NCI-H1436 treated with DMSO at 0.1 percent for 48 hours (cell line): ENCODE results near the gene RHOT1.
"Not testable (repeated sequence)": the region's sequence is repeated elsewhere in the genome, so short reads cannot be mapped to it uniquely, and the experiment has no call there.

Experiments used
- DNase-seq: peaks from one replicate; lab custom pipeline; 2025; lab: John Stamatoyannopoulos, UW

Gene RHOT1

GRCh38 chr17:32159586-32160438 is 17.5 kb downstream of the RHOT1 start:
- no peak for DNase-seq

GRCh38 chr17:32160526-32160925 is 18.2 kb downstream of the RHOT1 start:
- no peak for DNase-seq

DNA sequence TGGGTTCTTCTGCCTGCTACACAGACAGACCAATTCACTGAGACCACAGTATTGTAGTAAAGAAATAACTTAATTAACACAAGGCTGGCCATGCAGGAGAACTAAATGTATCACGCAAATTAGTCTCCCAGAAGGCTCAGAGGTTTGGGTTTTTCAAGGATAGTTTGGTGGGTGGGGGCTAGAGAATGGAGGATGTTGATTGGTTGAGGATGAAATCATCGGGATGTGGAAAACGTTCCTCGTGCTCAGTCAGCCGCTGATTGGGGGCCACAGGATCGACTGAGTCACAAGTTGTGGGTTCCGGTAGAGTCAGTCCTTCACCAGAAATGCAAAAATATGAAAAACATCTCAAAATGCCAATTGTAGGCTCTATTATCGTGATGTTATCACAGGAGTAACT is 18.7 kb downstream of the RHOT1 start:
- DNase-seq = no peak

DNA sequence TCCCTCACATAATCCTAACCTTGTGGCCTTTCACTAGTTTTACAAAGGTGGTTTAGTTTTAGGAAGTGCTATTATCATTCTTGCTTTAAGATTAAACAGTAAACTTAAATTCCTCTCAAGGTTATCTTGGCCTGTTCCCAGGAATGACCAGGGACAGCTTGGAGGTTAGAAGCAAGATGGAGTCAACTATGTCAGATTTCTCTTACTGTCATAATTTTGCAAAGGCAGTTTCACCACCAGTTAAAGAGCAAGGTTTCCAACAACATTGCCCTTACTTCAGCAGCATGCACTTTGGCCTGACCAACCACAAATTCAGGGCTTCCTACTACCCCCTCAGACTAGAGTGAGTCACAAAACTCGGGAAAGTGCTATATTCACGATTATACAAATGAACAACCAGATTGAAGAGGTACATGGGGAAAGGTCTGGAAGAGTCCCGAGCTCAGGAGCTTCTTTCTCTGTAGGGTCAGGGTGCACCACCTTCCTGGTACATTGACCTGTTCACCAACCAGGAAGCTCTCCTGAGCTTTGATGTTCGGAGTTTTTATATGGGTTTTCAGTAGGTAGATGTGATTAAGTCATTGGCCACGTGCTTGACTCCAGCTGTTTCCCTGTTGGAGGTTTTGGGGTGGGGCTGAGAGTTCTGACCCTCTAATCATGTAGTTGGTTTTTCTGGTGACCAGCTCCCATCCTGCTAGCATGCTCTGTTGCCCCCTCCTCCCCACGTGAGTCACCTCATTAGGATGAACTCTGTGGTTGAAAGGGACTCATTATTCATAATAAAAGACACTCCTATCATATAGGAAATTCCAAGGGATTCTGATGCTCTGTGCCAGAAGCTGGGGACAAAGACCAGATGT is 19.4 kb downstream of the RHOT1 start:
- DNase-seq = no peak

GRCh38 chr17:32174889-32175288 is 32.6 kb downstream of the RHOT1 start:
- no peak for DNase-seq

DNA sequence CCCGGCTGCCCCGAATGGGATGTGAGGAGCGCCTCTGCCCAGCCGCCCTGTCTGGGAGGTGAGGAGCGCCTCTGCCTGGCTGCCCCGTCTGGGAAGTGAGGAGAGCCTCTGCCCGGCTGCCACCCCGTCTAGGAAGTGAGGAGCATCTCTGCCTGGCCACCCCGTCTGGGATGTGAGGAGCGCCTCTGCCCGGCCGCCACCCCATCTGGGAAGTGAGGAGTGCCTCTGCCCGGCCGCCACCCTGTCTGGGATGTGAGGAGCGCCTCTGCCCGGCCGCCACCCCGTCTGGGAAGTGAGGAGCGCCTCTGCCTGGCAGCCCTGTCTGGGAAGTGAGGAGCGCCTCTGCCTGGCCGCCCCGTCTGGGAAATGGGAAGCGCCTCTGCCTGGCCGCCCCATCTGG is 36.4 kb downstream of the RHOT1 start:
- not testable (repeated sequence) for DNase-seq

- DNase-seq = not testable (repeated sequence)
Measured at GRCh38 chr17:32179103-32179502, 36.8 kb downstream of the RHOT1 start.

- DNase-seq = not testable (repeated sequence)
Measured at GRCh38 chr17:32179526-32179925, 37.2 kb downstream of the RHOT1 start.

GRCh38 chr17:32180262-32180661 is 38.0 kb downstream of the RHOT1 start:
- not testable (repeated sequence) for DNase-seq

GRCh38 chr17:32185875-32186274 is 43.6 kb downstream of the RHOT1 start:
- DNase-seq = no peak

DNA sequence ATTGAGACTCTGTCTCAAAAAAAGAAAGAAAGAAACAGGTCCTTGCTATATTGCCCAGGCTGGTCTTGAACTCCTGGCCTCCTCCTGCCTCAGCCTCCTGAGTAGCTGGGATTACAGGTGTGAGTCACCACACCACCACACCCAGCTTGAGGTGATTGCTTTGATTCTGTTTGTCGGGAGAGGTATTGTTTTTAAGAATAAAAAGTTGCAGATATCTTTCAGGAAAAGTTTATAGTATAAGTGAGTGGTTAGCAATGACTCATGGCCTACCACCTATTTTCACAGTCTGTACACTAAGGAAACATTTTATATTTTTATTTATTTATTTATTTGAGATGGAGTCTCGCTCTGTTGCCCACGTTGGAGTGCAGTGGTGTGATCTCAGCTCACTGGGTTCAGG is 45.0 kb downstream of the RHOT1 start:
- no peak for DNase-seq

DNA sequence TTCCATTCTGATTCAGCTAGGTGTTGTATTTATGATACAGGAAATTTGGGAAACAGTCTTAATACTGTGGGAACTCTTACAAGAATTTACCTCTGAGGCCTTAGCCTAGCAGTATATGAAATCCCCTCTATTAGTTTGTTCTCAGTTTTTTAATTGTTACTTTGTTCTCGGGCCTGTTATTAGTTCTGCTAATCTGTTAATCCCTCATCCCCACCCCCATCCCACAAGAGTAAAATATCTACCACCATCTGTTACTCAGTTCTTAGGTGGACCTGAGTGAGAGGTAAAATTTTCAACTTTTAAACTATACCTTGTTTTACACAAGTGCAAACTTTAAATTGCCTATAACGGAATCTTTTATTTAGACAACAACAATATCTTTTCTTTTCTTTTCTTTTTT is 47.0 kb downstream of the RHOT1 start:
- no peak for DNase-seq

GRCh38 chr17:32191306-32191705 is 49.0 kb downstream of the RHOT1 start:
- DNase-seq = no peak

DNA sequence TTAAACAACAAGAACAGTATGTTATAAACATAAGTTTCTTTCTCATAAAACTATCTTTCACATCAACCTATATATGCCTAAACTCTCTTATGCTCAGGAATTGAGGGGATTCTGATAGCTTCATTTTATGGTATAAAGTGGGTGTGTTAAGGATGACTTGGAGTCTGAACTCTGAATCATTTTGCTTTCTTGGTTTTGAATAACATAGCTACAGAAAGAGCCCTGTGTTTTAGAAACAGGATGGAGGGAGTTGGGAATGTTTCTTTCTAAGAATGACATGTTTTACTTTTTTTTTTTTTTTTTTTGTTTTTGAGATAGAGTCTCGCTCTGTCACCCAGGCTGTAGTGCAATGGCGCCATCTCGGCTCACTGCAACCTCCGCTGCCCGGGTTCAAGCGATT is 50.1 kb downstream of the RHOT1 start:
- no peak for DNase-seq

GRCh38 chr17:32197987-32198386 is 55.7 kb downstream of the RHOT1 start:
- DNase-seq = no peak

GRCh38 chr17:32206861-32207260 is 64.6 kb downstream of the RHOT1 start:
- no peak for DNase-seq

- DNase-seq = no peak
Measured at GRCh38 chr17:32208436-32208835, 66.1 kb downstream of the RHOT1 start.

DNA sequence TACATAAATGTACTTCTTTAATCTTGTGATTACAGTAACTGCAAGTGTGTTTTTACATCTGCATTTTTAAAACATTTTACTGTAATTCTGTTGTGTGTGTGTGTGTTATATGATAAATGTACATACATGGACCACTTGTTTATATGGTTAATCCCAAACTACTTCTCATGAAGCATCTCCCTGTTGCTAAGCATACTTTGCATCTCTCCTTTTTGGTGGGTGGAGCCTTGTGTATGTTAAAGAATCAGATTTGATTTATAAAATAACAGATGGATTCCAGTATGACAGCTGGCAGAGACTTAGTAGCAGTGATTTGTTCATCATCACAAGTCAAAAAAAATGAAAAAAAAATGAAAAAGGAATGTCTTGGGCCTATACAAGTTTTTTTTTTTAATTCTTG is 67.3 kb downstream of the RHOT1 start:
- no peak for DNase-seq

DNA sequence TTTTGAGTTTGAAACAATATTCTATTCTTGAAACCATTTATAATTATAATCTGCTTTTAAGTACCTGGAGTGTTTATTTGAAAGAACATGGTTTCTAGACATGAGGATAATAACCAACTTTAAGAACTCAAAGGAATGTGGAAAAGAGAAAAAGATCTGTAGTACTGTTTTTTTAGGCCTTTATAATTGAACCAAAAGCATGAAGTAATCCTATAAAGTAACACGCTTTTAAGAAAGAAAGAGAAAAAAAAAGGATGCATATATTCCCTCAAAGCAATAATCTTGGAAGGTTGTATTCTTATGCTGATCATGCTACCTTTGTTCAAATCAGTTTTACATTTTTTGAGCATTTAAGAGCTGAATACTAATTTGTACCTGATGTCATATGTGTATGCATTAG is 69.4 kb downstream of the RHOT1 start:
- DNase-seq = no peak

- DNase-seq = no peak
Measured at GRCh38 chr17:32215696-32216095, 73.4 kb downstream of the RHOT1 start.

DNA sequence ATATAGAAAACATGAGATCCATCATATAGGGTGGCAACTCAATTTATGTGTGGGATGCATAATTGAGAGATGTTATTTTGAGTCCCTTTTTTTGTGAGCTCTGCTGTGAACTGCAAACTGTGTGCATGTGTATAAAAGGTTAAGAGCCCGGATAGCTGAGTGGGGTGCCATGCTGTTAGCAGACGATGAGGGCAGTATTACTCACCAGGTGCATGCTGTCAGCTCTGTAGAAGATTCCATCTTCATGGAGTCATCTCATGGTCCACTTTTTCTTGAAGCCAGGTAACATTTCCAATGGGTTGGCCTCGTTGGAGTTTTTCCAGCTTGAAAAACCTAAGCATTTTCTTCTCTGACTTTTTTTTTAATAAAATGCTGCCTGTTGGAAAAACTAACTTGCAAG is 80.3 kb downstream of the RHOT1 start:
- DNase-seq = no peak

DNA sequence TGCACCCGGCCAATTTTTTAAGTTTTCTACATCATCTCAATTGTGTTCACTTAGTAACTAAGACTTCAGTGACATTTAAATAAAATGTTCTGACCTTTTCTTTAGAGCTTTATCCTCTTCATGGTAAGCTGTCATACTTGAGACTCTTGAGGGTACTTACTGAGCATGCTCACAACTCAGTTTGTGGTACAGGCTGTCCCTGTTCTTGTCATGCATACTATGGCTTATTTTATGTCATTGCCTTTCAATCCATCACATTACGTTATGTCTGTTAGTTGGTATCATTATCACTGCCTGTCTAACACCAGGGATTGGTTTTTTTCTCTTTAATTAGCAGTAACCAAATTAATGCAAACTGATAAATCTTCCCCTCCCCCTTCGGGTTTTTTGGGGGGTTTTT is 81.4 kb downstream of the RHOT1 start:
- DNase-seq = no peak

GRCh38 chr17:32226886-32227285 is 84.6 kb downstream of the RHOT1 start:
- no peak for DNase-seq
